Activated naive CD8-positive, alpha-beta T cell (primary cell): Measurements from ENCODE around the gene KCNAB2.

Source experiments
- H3K27ac Mint-ChIP-seq: one replicate; pipeline ENCODE4 v1.8.0; 2021; ENCODE audit warnings: mixed read lengths
- H3K27me3 Mint-ChIP-seq: one replicate; pipeline ENCODE4 v1.8.0; 2021; ENCODE audit warnings: mixed read lengths
- H3K36me3 Mint-ChIP-seq: one replicate; pipeline ENCODE4 v1.8.0; 2021; ENCODE audit warnings: mixed read lengths
- H3K4me1 Mint-ChIP-seq: one replicate; pipeline ENCODE4 v1.8.0; 2021; ENCODE audit warnings: low read depth, mixed read lengths
- H3K4me3 Mint-ChIP-seq: one replicate; pipeline ENCODE4 v1.8.0; 2021; ENCODE audit warnings: mild to moderate bottlenecking, mixed read lengths
- H3K9me3 Mint-ChIP-seq: one replicate; pipeline ENCODE4 v1.8.0; 2021; ENCODE audit warnings: low read depth, mixed read lengths

KCNAB2 gene

GRCh38 chr1:6096243-6097116, 50.8 kb downstream of the KCNAB2 start:
- H3K9me3 Mint-ChIP-seq: no peaks in the 10 kb centered on the region
- H3K4me1 Mint-ChIP-seq: peaks cover 5% of the 10 kb centered on the region
- no peak overlapping the region for H3K27ac Mint-ChIP-seq
- H3K27me3 Mint-ChIP-seq: no peaks in the 10 kb centered on the region
- peaks cover 2% of the 10 kb centered on the region for H3K36me3 Mint-ChIP-seq
- no peak overlapping the region for H3K4me3 Mint-ChIP-seq

GRCh38 chr1:6097117-6097595, 51.5 kb downstream of the KCNAB2 start:
- Mint-ChIP-seq H3K4me1 (peaks cover 5% of the 10 kb centered on the region), H3K4me3 (no peak overlapping the region), H3K36me3 (peaks cover 2% of the 10 kb centered on the region), H3K27ac (peak overlapping the region; percentile 64), H3K9me3 (no peaks in the 10 kb centered on the region), H3K27me3 (no peaks in the 10 kb centered on the region)

- H3K9me3 Mint-ChIP-seq: no peaks in the 10 kb centered on the region
- peaks cover 5% of the 10 kb centered on the region for H3K4me1 Mint-ChIP-seq
- peak overlapping the region; percentile 64 for H3K27ac Mint-ChIP-seq
- no peaks in the 10 kb centered on the region for H3K27me3 Mint-ChIP-seq
- H3K36me3 Mint-ChIP-seq: peaks cover 2% of the 10 kb centered on the region
- no peak overlapping the region for H3K4me3 Mint-ChIP-seq
Measured at GRCh38 chr1:6097824-6098223, 52.1 kb downstream of the KCNAB2 start.

GRCh38 chr1:6098303-6099215, 52.9 kb downstream of the KCNAB2 start:
- Mint-ChIP-seq H3K36me3 (peaks cover 2% of the 10 kb centered on the region), H3K4me3 (no peak overlapping the region), H3K27ac (peak overlapping the region; percentile 41)

GRCh38 chr1:6099297-6099696, 53.6 kb downstream of the KCNAB2 start:
- Mint-ChIP-seq H3K36me3 (peaks cover 2% of the 10 kb centered on the region), H3K27ac (no peak overlapping the region), H3K27me3 (no peaks in the 10 kb centered on the region), H3K9me3 (no peaks in the 10 kb centered on the region), H3K4me1 (peaks cover 5% of the 10 kb centered on the region), H3K4me3 (no peak overlapping the region)

More at GRCh38 chr1:6098303-6099215, 52.9 kb downstream of the KCNAB2 start:
- Mint-ChIP-seq H3K4me1 (peaks cover 5% of the 10 kb centered on the region), H3K27me3 (no peaks in the 10 kb centered on the region), H3K9me3 (no peaks in the 10 kb centered on the region)

- Mint-ChIP-seq H3K9me3 (no peaks in the 10 kb centered on the region), H3K27ac (no peak overlapping the region), H3K4me3 (no peak overlapping the region), H3K4me1 (peaks cover 5% of the 10 kb centered on the region), H3K36me3 (peaks cover 2% of the 10 kb centered on the region), H3K27me3 (peaks cover 2% of the 10 kb centered on the region)
Measured at GRCh38 chr1:6099787-6100765, 54.4 kb downstream of the KCNAB2 start.

- H3K36me3 Mint-ChIP-seq: peaks cover 2% of the 10 kb centered on the region
- no peak overlapping the region for H3K4me3 Mint-ChIP-seq
Measured at GRCh38 chr1:6100861-6101783, 55.4 kb downstream of the KCNAB2 start.

GRCh38 chr1:6101826-6102531, 56.3 kb downstream of the KCNAB2 start:
- H3K4me1 Mint-ChIP-seq: peaks cover 5% of the 10 kb centered on the region
- H3K36me3 Mint-ChIP-seq: peaks cover 2% of the 10 kb centered on the region
- no peaks in the 10 kb centered on the region for H3K9me3 Mint-ChIP-seq
- no peak overlapping the region for H3K27ac Mint-ChIP-seq
- H3K4me3 Mint-ChIP-seq: no peak overlapping the region
- peaks cover 2% of the 10 kb centered on the region for H3K27me3 Mint-ChIP-seq

More at GRCh38 chr1:6100861-6101783, 55.4 kb downstream of the KCNAB2 start:
- Mint-ChIP-seq H3K9me3 (no peaks in the 10 kb centered on the region), H3K27me3 (peaks cover 2% of the 10 kb centered on the region), H3K4me1 (peaks cover 5% of the 10 kb centered on the region), H3K27ac (peak overlapping the region; percentile 58)

- H3K9me3 Mint-ChIP-seq: no peaks in the 10 kb centered on the region
- H3K27me3 Mint-ChIP-seq: peaks cover 2% of the 10 kb centered on the region
- H3K4me1 Mint-ChIP-seq: peaks cover 5% of the 10 kb centered on the region
- H3K4me3 Mint-ChIP-seq: no peak overlapping the region
- peaks cover 2% of the 10 kb centered on the region for H3K36me3 Mint-ChIP-seq
- H3K27ac Mint-ChIP-seq: no peak overlapping the region
Measured at GRCh38 chr1:6102532-6102845, 56.8 kb downstream of the KCNAB2 start.

GRCh38 chr1:6103111-6103853, 57.6 kb downstream of the KCNAB2 start:
- Mint-ChIP-seq H3K27me3 (peaks cover 4% of the 10 kb centered on the region), H3K36me3 (peaks cover 2% of the 10 kb centered on the region), H3K4me1 (peaks cover 5% of the 10 kb centered on the region), H3K27ac (no peak overlapping the region), H3K9me3 (no peaks in the 10 kb centered on the region), H3K4me3 (no peak overlapping the region)

- peaks cover 5% of the 10 kb centered on the region for H3K4me1 Mint-ChIP-seq
- peaks cover 6% of the 10 kb centered on the region for H3K27me3 Mint-ChIP-seq
- no peak overlapping the region for H3K27ac Mint-ChIP-seq
- H3K9me3 Mint-ChIP-seq: no peaks in the 10 kb centered on the region
- H3K36me3 Mint-ChIP-seq: no peaks in the 10 kb centered on the region
- H3K4me3 Mint-ChIP-seq: no peak overlapping the region
Measured at GRCh38 chr1:6103854-6104530, 58.3 kb downstream of the KCNAB2 start.

GRCh38 chr1:6104631-6105030, 58.9 kb downstream of the KCNAB2 start:
- no peaks in the 10 kb centered on the region for H3K9me3 Mint-ChIP-seq
- H3K36me3 Mint-ChIP-seq: no peaks in the 10 kb centered on the region
- no peak overlapping the region for H3K27ac Mint-ChIP-seq
- H3K27me3 Mint-ChIP-seq: peaks cover 6% of the 10 kb centered on the region
- H3K4me1 Mint-ChIP-seq: peaks cover 3% of the 10 kb centered on the region
- no peak overlapping the region for H3K4me3 Mint-ChIP-seq
